BE2C (cell line): ENCODE results near the gene PPP6R1.

Source experiments
- DNase-seq: peaks from one replicate; pipeline ENCODE4 v3.0.0-alpha.2; 2020
- H3K27me3 ChIP-seq: fragments of 250-450 bp; sonication (Bioruptor Pico); 2 replicates; pipeline ENCODE4 v1.5.1; 2020; ENCODE audit warnings: mild to moderate bottlenecking
- H3K36me3 ChIP-seq: fragments of 250-450 bp; sonication (Bioruptor Pico); 2 replicates; pipeline ENCODE4 v1.5.1; 2020; ENCODE audit warnings: mild to moderate bottlenecking
- H3K4me1 ChIP-seq: fragments of 250-450 bp; sonication (Bioruptor Pico); 2 replicates; pipeline ENCODE4 v1.5.1; 2020
- H3K4me3 ChIP-seq: 2 replicates; pipeline ENCODE4 v1.5.1; 2011; ENCODE audit warnings: low read depth, low read length
- H3K9me3 ChIP-seq: fragments of 250-450 bp; sonication (Bioruptor Pico); 2 replicates; pipeline ENCODE4 v1.5.1; 2020
- CTCF ChIP-seq: IDR thresholded peaks from 2 replicates; pipeline ENCODE4 v1.5.1; 2012; ENCODE audit warnings: mild to moderate bottlenecking, low read depth, low read length

PPP6R1 gene

GRCh38 chr19:55300886-55301458, 42.2 kb upstream of the PPP6R1 start:
- no peaks in the 10 kb centered on the region; the same call in 1 of the 2 replicates for H3K4me1 ChIP-seq
- TF ChIP-seq CTCF = no peak
- H3K9me3 ChIP-seq = no peaks in the 10 kb centered on the region
- peaks cover 28% of the 10 kb centered on the region for H3K36me3 ChIP-seq
- no peak overlapping the region for H3K4me3 ChIP-seq
- DNase-seq = no peak
- H3K27me3 ChIP-seq = no peaks in the 10 kb centered on the region

GRCh38 chr19:55299991-55300390, 41.2 kb upstream of the PPP6R1 start:
- H3K36me3 ChIP-seq = peaks cover 18% of the 10 kb centered on the region
- DNase-seq = no peak
- no peak for TF ChIP-seq CTCF
- no peak overlapping the region for H3K4me3 ChIP-seq
- H3K27me3 ChIP-seq = no peaks in the 10 kb centered on the region
- H3K4me1 ChIP-seq = no peaks in the 10 kb centered on the region; the same call in 1 of the 2 replicates
- H3K9me3 ChIP-seq = no peaks in the 10 kb centered on the region

- TF ChIP-seq CTCF = no peak
- Histone ChIP-seq H3K4me1 (no peaks in the 10 kb centered on the region; the same call in 1 of the 2 replicates), H3K36me3 (peaks cover 6% of the 10 kb centered on the region), H3K27me3 (no peaks in the 10 kb centered on the region), H3K9me3 (no peaks in the 10 kb centered on the region), H3K4me3 (no peak overlapping the region)
- no peak for DNase-seq
Measured at GRCh38 chr19:55297267-55297666, 38.5 kb upstream of the PPP6R1 start.

GRCh38 chr19:55289117-55289796, 30.4 kb upstream of the PPP6R1 start:
- Histone ChIP-seq H3K9me3 (no peaks in the 10 kb centered on the region), H3K27me3 (no peaks in the 10 kb centered on the region), H3K4me1 (no peaks in the 10 kb centered on the region; the same call in 1 of the 2 replicates), H3K4me3 (no peak overlapping the region), H3K36me3 (peaks cover 25% of the 10 kb centered on the region)
- no peak for TF ChIP-seq CTCF
- DNase-seq = no peak

GRCh38 chr19:55287361-55288079, 28.7 kb upstream of the PPP6R1 start:
- Histone ChIP-seq H3K36me3 (peaks cover 25% of the 10 kb centered on the region), H3K4me3 (no peak overlapping the region), H3K9me3 (no peaks in the 10 kb centered on the region), H3K4me1 (peaks cover 3% of the 10 kb centered on the region; the same call in 1 of the 2 replicates), H3K27me3 (no peaks in the 10 kb centered on the region)
- no peak for TF ChIP-seq CTCF
- DNase-seq = no peak
